GM10847 (cell line): ENCODE results near the gene SNRNP35.

ENCODE experiments used
- POLR2A ChIP-seq: IDR thresholded peaks from 2 replicates; pipeline ENCODE4 v1.6.1; 2011; ENCODE audit not compliant: insufficient read length; ENCODE audit errors: extremely low read depth

SNRNP35 gene

GRCh38 chr12:123487428-123487827 is 29.5 kb downstream of the SNRNP35 start:
- TF ChIP-seq POLR2A, result no peak

GRCh38 chr12:123488539-123489230 is 30.7 kb downstream of the SNRNP35 start:
- TF ChIP-seq POLR2A, result no peak

- TF ChIP-seq POLR2A, result no peak
Measured at GRCh38 chr12:123489580-123489979, 31.6 kb downstream of the SNRNP35 start.

- TF ChIP-seq POLR2A, result no peak
Measured at GRCh38 chr12:123490089-123490488, 32.1 kb downstream of the SNRNP35 start.

GRCh38 chr12:123491056-123491455 is 33.1 kb downstream of the SNRNP35 start:
- no peak for TF ChIP-seq POLR2A

- TF ChIP-seq POLR2A, result no peak
Measured at GRCh38 chr12:123491481-123491880, 33.5 kb downstream of the SNRNP35 start.

GRCh38 chr12:123494124-123494851 is 36.3 kb downstream of the SNRNP35 start:
- no peak for TF ChIP-seq POLR2A

- TF ChIP-seq POLR2A, result no peak
Measured at GRCh38 chr12:123497065-123497464, 39.1 kb downstream of the SNRNP35 start.

- no peak for TF ChIP-seq POLR2A
Measured at GRCh38 chr12:123498126-123498825, 40.3 kb downstream of the SNRNP35 start.

GRCh38 chr12:123499332-123499731 is 41.4 kb downstream of the SNRNP35 start:
- TF ChIP-seq POLR2A, result no peak

- no peak for TF ChIP-seq POLR2A
Measured at GRCh38 chr12:123502163-123502704, 44.3 kb downstream of the SNRNP35 start.

- no peak for TF ChIP-seq POLR2A
Measured at GRCh38 chr12:123506059-123506842, 48.3 kb downstream of the SNRNP35 start.

GRCh38 chr12:123506843-123507236 is 48.9 kb downstream of the SNRNP35 start:
- no peak for TF ChIP-seq POLR2A

GRCh38 chr12:123512838-123513665 is 55.1 kb downstream of the SNRNP35 start:
- no peak for TF ChIP-seq POLR2A

- TF ChIP-seq POLR2A, result no peak
Measured at GRCh38 chr12:123513805-123514204, 55.9 kb downstream of the SNRNP35 start.
